IMR-90 (cell line): Measurements from ENCODE around the gene CXADR. TPM values are rescaled to one million over a fixed set of nuclear protein-coding genes. Genes with fewer than 3 reads are reported as not detected.

Experiments used
- ATAC-seq: fragments of 200-7000 bp; cut with Tn5 transposase; 2 replicates; pipeline ENCODE4 v1.9.1; 2020; ENCODE audit warnings: low read depth, mild to moderate bottlenecking, moderate library complexity
- BruUV-seq: library from RNA; stranded (reverse); fragments of 400-500 nt; replicated peaks from 2 replicates; lab custom pipeline; 2021; lab: Mats Ljungman, UMichigan
- CTCF ChIA-PET: fragments of 300-600 bp; formaldehyde crosslinking; extraction: SDS; loops from one replicate; lab custom pipeline; 2021; ENCODE audit warnings: antibody characterized with exemption; lab: Yijun Ruan, JAX
- POLR2A ChIA-PET: fragments of 300-600 bp; sonication (Branson Sonifier 250); formaldehyde crosslinking; loops from one replicate; lab custom pipeline; 2022; ENCODE audit warnings: antibody characterized with exemption; ENCODE audit not compliant: unreplicated experiment; lab: Charles Lee
- DNase-seq: peaks from one replicate; pipeline ENCODE4 v3.0.0; 2013
- H2AFZ ChIP-seq: replicated peaks from 2 replicates; pipeline ENCODE3; 2013; ENCODE audit warnings: low read length, mild to moderate bottlenecking; ENCODE audit not compliant: poor library complexity
- H2AK5ac ChIP-seq: 2 replicates; pipeline ENCODE4 v1.6.1; 2013; ENCODE audit warnings: low read depth, low read length, inconsistent platforms
- H2AK9ac ChIP-seq: replicated peaks from 2 replicates; pipeline ENCODE3; 2013; ENCODE audit warnings: mild to moderate bottlenecking, low read depth, low read length, moderate library complexity; ENCODE audit not compliant: poor library complexity
- H2BK120ac ChIP-seq: 2 replicates; pipeline ENCODE4 v1.6.1; 2013; ENCODE audit warnings: low read depth, low read length, inconsistent platforms
- H2BK15ac ChIP-seq: 3 replicates; pipeline ENCODE4 v1.6.1; 2013; ENCODE audit warnings: low read depth, low read length, inconsistent platforms
- H2BK20ac ChIP-seq: 2 replicates; pipeline ENCODE4 v1.6.1; 2013; ENCODE audit warnings: low read depth, mild to moderate bottlenecking, inconsistent platforms, low read length, moderate library complexity
- H2BK5ac ChIP-seq: 2 replicates; pipeline ENCODE4 v1.6.1; 2013; ENCODE audit warnings: mild to moderate bottlenecking, low read depth, low read length, inconsistent platforms; ENCODE audit not compliant: poor library complexity, severe bottlenecking
- H3K14ac ChIP-seq: replicated peaks from 2 replicates; pipeline ENCODE4 v1.6.1; 2013; ENCODE audit warnings: low read depth, low read length, inconsistent platforms
- H3K18ac ChIP-seq: 2 replicates; pipeline ENCODE4 v1.6.1; 2013; ENCODE audit warnings: low read depth, low read length, control low read depth
- H3K23ac ChIP-seq: 2 replicates; pipeline ENCODE4 v1.6.1; 2013; ENCODE audit warnings: low read depth, low read length, inconsistent platforms
- H3K27ac ChIP-seq: 2 replicates; pipeline ENCODE4 v1.5.1; 2013; ENCODE audit warnings: mild to moderate bottlenecking, control low read depth, low read length; ENCODE audit not compliant: insufficient read depth
- H3K27me3 ChIP-seq: 2 replicates; pipeline ENCODE4 v1.6.1; 2013; ENCODE audit warnings: low read length; ENCODE audit not compliant: control insufficient read depth, insufficient read depth
- H3K36me3 ChIP-seq: 2 replicates; pipeline ENCODE4 v1.6.1; 2013; ENCODE audit warnings: low read length, mixed read lengths; ENCODE audit not compliant: control insufficient read depth, insufficient read depth
- H3K4ac ChIP-seq: 2 replicates; pipeline ENCODE4 v1.6.1; 2013; ENCODE audit warnings: low read depth, low read length, inconsistent platforms
- H3K4me1 ChIP-seq: 2 replicates; pipeline ENCODE4 v1.6.1; 2013; ENCODE audit warnings: low read length, mixed read lengths; ENCODE audit not compliant: control insufficient read depth, insufficient read depth
- H3K4me2 ChIP-seq: 2 replicates; pipeline ENCODE4 v1.6.1; 2013; ENCODE audit warnings: low read depth, mild to moderate bottlenecking, control low read depth, low read length, moderate library complexity
- H3K4me3 ChIP-seq: 2 replicates; pipeline ENCODE4 v1.5.1; 2013; ENCODE audit warnings: low read depth, mild to moderate bottlenecking, control low read depth, low read length, moderate library complexity; ENCODE audit not compliant: insufficient read depth
- H3K56ac ChIP-seq: 2 replicates; pipeline ENCODE4 v1.6.1; 2013; ENCODE audit warnings: low read length, inconsistent platforms; ENCODE audit not compliant: insufficient read depth; ENCODE audit errors: extremely low read depth
- H3K79me1 ChIP-seq, 2 experiments: 2 replicates each; pipeline ENCODE4 v1.6.1; 2013; ENCODE audit warnings: low read length in 2 of 2, inconsistent platforms in 1 of 2, low read depth in 1 of 2
- H3K9ac ChIP-seq: 2 replicates; pipeline ENCODE4 v1.6.1; 2013; ENCODE audit warnings: low read depth, low read length, control low read depth
- H3K9me1 ChIP-seq: 2 replicates; pipeline ENCODE4 v1.6.1; 2013; ENCODE audit warnings: low read length, inconsistent platforms; ENCODE audit not compliant: insufficient read depth
- H3K9me3 ChIP-seq: 2 replicates; pipeline ENCODE4 v1.6.1; 2013; ENCODE audit warnings: low read length; ENCODE audit not compliant: control insufficient read depth, insufficient read depth
- H4K20me1 ChIP-seq: 2 replicates; pipeline ENCODE4 v1.6.1; 2013; ENCODE audit warnings: low read length, inconsistent platforms; ENCODE audit not compliant: insufficient read depth
- H4K5ac ChIP-seq: 2 replicates; pipeline ENCODE4 v1.6.1; 2013; ENCODE audit warnings: mild to moderate bottlenecking, low read depth, low read length, control low read depth
- H4K8ac ChIP-seq, 2 experiments: 2 replicates each; pipeline ENCODE4 v1.6.1; 2013; ENCODE audit warnings: low read depth in 2 of 2, low read length in 2 of 2, control low read depth in 1 of 2, inconsistent platforms in 1 of 2
- H4K91ac ChIP-seq: 2 replicates; pipeline ENCODE4 v1.6.1; 2013; ENCODE audit warnings: low read depth, low read length, inconsistent platforms; ENCODE audit not compliant: insufficient read depth
- BHLHE40 ChIP-seq: fragments of 150-350 bp; IDR thresholded peaks from 2 replicates; pipeline ENCODE4 v1.6.1; 2016; ENCODE audit warnings: mild to moderate bottlenecking, low read depth, low read length
- CHD1 ChIP-seq: IDR thresholded peaks from 2 replicates; pipeline ENCODE4 v1.6.1; 2012; ENCODE audit warnings: low read depth, low read length, improper control_type of control experiment
- CTCF ChIP-seq: conservative IDR thresholded peaks from 2 replicates; pipeline ENCODE4 v1.5.1; 2012; ENCODE audit warnings: mild to moderate bottlenecking, low read depth, low read length, improper control_type of control experiment
- ELK1 ChIP-seq: fragments of 150-350 bp; IDR thresholded peaks from 2 replicates; pipeline ENCODE4 v1.6.1; 2016; ENCODE audit warnings: low read depth, mild to moderate bottlenecking, low read length, moderate library complexity, borderline replicate concordance
- MAZ ChIP-seq: IDR thresholded peaks from 2 replicates; pipeline ENCODE4 v1.6.1; 2012; ENCODE audit warnings: low read depth, mild to moderate bottlenecking, low read length, improper control_type of control experiment, moderate library complexity, borderline replicate concordance
- MXI1 ChIP-seq: IDR thresholded peaks from 2 replicates; pipeline ENCODE4 v1.6.1; 2012; ENCODE audit warnings: low read depth, mild to moderate bottlenecking, low read length, moderate library complexity, borderline replicate concordance
- NFE2L2 ChIP-seq: fragments of 150-350 bp; IDR thresholded peaks from 2 replicates; pipeline ENCODE4 v1.6.1; 2016; ENCODE audit warnings: low read depth, mild to moderate bottlenecking, low read length
- POLR2A ChIP-seq: IDR thresholded peaks from 2 replicates; pipeline ENCODE4 v1.6.1; 2012; ENCODE audit warnings: mild to moderate bottlenecking, low read depth, low read length
- RAD21 ChIP-seq: IDR thresholded peaks from 2 replicates; pipeline ENCODE4 v1.6.1; 2012; ENCODE audit warnings: low read length, improper control_type of control experiment
- RCOR1 ChIP-seq: IDR thresholded peaks from 2 replicates; pipeline ENCODE4 v1.6.1; 2012; ENCODE audit warnings: mild to moderate bottlenecking, low read length, improper control_type of control experiment; ENCODE audit not compliant: insufficient replicate concordance
- SMC3 ChIP-seq: fragments of 150-350 bp; IDR thresholded peaks from 2 replicates; pipeline ENCODE4 v1.6.1; 2016; ENCODE audit warnings: low read depth, mild to moderate bottlenecking, antibody characterized with exemption, low read length, moderate library complexity
- WGBS, 2 experiments: methylation state at CpG; one replicate each; pipeline versions ENCODE4 v1.1.5 to v1.1.7; 2013; ENCODE audit warnings: missing lambda C conversion rate in 2 of 2; ENCODE audit not compliant: insufficient read length in 1 of 2; ENCODE audit errors: extremely low coverage in 2 of 2; 5-methylcytosine and 5-hydroxymethylcytosine counted together
- dilution Hi-C: fragments of 300-500 bp; cut with HindIII; formaldehyde crosslinking; loops from one replicate; pipeline ENCODE4 v1.14.3; 2018; ENCODE audit warnings: low sequenced_read_pairs; ENCODE audit not compliant: unreplicated experiment
- in situ Hi-C: fragments of 300-500 bp; cut with MboI; formaldehyde crosslinking; loops from 3 replicates; pipeline ENCODE4 v1.14.3; 2019; ENCODE audit warnings: low sequenced_read_pairs, inconsistent platforms, mixed read lengths
- intact Hi-C: fragments of 100-400 bp; cut with micrococcal nuclease; formaldehyde crosslinking; loops from 2 replicates; pipeline ENCODE4 v1.10.0; 2022
- polyA plus RNA-seq, 3 experiments: library from polyadenylated mRNA; depleted of rRNA; stranded (reverse); fragments of >200 nt; gene quantifications; 2 replicates each; pipeline ENCODE4 v1.2.3, GENCODE V29; 2012; ENCODE audit warnings: low replicate concordance in 1 of 3
- total RNA-seq: library from RNA; depleted of rRNA; stranded (reverse); fragments of >200 nt; gene quantifications from 2 replicates; pipeline ENCODE4 v1.2.3, GENCODE V29; 2012

The CXADR gene
- total and polyA plus RNA-seq, 2 of the 4 experiments (the other 2 are of a cell fraction) = 0.21 to 1.1 TPM

- no peak overlapping the region for H2BK15ac ChIP-seq
- H3K14ac ChIP-seq = no peak overlapping the region
- no peak overlapping the region for H3K18ac ChIP-seq
- TF ChIP-seq NFE2L2 = no peak
- no peak for TF ChIP-seq CHD1
- TF ChIP-seq POLR2A = no peak
- TF ChIP-seq MAZ = no peak
- TF ChIP-seq SMC3 = no peak
- TF ChIP-seq RAD21 = no peak
- TF ChIP-seq CTCF = no peak
- TF ChIP-seq ELK1 = no peak
- no peak for TF ChIP-seq MXI1
- no peak for TF ChIP-seq RCOR1
- TF ChIP-seq BHLHE40 = no peak
- BruUV-seq = no TSS peak
- no peak overlapping the region for H2BK120ac ChIP-seq
- H3K79me1 ChIP-seq = no peaks in the 10 kb centered on the region
- H3K36me3 ChIP-seq = no peaks in the 10 kb centered on the region
- ATAC-seq (no peak), DNase-seq (no peak)
- intact Hi-C loops = no loop called here
- ChIA-PET CTCF (interaction anchor here (0.6 to 0.7 kb wide), 2 partner anchors 69 to 1940 kb away, joined by 3 to 5 read pairs; no protein-coding TSS in a partner anchor), POLR2A (no interaction called here)
- H2AK9ac ChIP-seq = no peak overlapping the region
- no peak overlapping the region for H3K56ac ChIP-seq
- no peaks in the 10 kb centered on the region for H3K27me3 ChIP-seq
- no peak overlapping the region for H4K8ac ChIP-seq
- no peak overlapping the region for H2AFZ ChIP-seq
- no peaks in the 10 kb centered on the region for H4K20me1 ChIP-seq
- H3K4ac ChIP-seq = no peak overlapping the region
- H3K27ac ChIP-seq = no peak overlapping the region
- H3K9me3 ChIP-seq = no peaks in the 10 kb centered on the region
- no peak overlapping the region for H3K4me3 ChIP-seq
- no peak overlapping the region for H2AK5ac ChIP-seq
- no peak overlapping the region for H4K91ac ChIP-seq
- no peak overlapping the region for H4K5ac ChIP-seq
- H2BK5ac ChIP-seq = no peak overlapping the region
- no peaks in the 10 kb centered on the region for H3K9me1 ChIP-seq
- WGBS, 2 experiments = no CpG with 5 or more reads among the region's 1 CpG
- H2BK20ac ChIP-seq = no peak overlapping the region
- dilution Hi-C loops = no loop called here
- in situ Hi-C loops = no loop called here
- no peak overlapping the region for H3K4me2 ChIP-seq
- H3K9ac ChIP-seq = no peak overlapping the region
- H3K4me1 ChIP-seq = no peaks in the 10 kb centered on the region
- H3K23ac ChIP-seq = no peak overlapping the region
Measured at GRCh38 chr21:17482928-17483327, 29.9 kb upstream of the CXADR start.
